Tibial artery (tissue), 4 donors: ENCODE measurements around the gene RAP1GAP.

Experiments used
- DNase-seq, 2 donors: peaks; one replicate each; pipeline ENCODE4 v3.0.0-alpha.2; 2019
- H3K27ac ChIP-seq, 2 donors: fragments of 200-600 bp; sonication (generic) in 1 of 2; 1 replicate in 1 of 2; 2 replicates in 1 of 2; pipeline ENCODE4 v1.5.1; 2018 to 2019; ENCODE audit warnings: mild to moderate bottlenecking in 1 of 2
- H3K27me3 ChIP-seq, 2 donors: fragments of 200-600 bp; sonication (generic) in 1 of 2; one replicate each; pipeline versions ENCODE4 v1.5.1 to v1.6.0; 2016 to 2019
- H3K36me3 ChIP-seq, 3 donors: fragments of 200-600 bp; sonication (generic) in 2 of 3; one replicate each; pipeline ENCODE4 v1.5.1; 2016 to 2019; ENCODE audit warnings: mild to moderate bottlenecking in 2 of 3
- H3K4me1 ChIP-seq, 4 donors: fragments of 200-600 bp; sonication (generic) in 2 of 4; 1 replicate in 3 of 4; 2 replicates in 1 of 4; pipeline ENCODE4 v1.5.1; 2016 to 2019
- H3K4me3 ChIP-seq, 2 donors: fragments of 200-600 bp; sonication (generic) in 1 of 2; 1 replicate in 1 of 2; 2 replicates in 1 of 2; pipeline ENCODE4 v1.5.1; 2018 to 2019; ENCODE audit warnings: mild to moderate bottlenecking in 2 of 2
- H3K9me3 ChIP-seq, 3 donors: fragments of 200-600 bp; sonication (generic) in 1 of 3; one replicate each; pipeline ENCODE4 v1.5.1; 2016 to 2019
- CTCF ChIP-seq, 2 experiments: fragments of 200-600 bp in 1 of 2; fragments of 450-650 bp in 1 of 2; IDR thresholded peaks; one replicate each; pipeline ENCODE4 v1.5.1; 2017 to 2019; ENCODE audit warnings: antibody characterized with exemption in 2 of 2, mild to moderate bottlenecking in 1 of 2, moderate library complexity in 1 of 2
- intact Hi-C: fragments of 100-400 bp; cut with DNase I; formaldehyde crosslinking; loops from one replicate; pipeline ENCODE4 v1.15.0; 2023; ENCODE audit warnings: low total_unique reads

The RAP1GAP gene

DNA sequence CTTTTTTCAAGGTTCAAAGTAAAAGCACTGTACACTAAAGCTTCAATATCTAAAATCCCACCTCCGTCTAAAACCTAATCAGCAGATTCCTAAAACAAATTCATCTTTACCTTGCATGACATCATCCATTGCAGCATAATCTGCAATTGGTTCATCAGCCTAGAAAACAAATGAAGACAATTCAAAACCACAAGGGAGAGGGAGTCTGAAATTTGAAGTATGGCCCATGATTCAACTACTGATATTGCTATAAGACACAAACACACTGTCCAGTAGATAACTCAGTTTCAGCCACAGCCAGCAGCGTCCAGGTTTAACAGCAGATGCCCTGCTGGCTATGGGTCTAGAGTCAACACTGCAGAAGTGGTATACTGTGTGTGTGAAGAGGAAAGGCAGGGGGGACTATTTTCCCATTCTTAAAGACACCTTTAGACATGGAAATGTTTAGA is 17.9 kb upstream of the RAP1GAP start:
- H3K4me3 ChIP-seq, result no peak overlapping the region
- no peak for DNase-seq
- peaks cover 66 to 92% (median 83%) of the 10 kb centered on the region in 3 donors for H3K36me3 ChIP-seq
- no peaks in the 10 kb centered on the region for H3K4me1 ChIP-seq
- TF ChIP-seq CTCF (IDR thresholded peaks at IDR 0.05), result no peak
- H3K9me3 ChIP-seq, result no peaks in the 10 kb centered on the region
- no peaks in the 10 kb centered on the region for H3K27me3 ChIP-seq
- H3K27ac ChIP-seq, result no peak overlapping the region
- intact Hi-C loops, result no loop called here

DNA sequence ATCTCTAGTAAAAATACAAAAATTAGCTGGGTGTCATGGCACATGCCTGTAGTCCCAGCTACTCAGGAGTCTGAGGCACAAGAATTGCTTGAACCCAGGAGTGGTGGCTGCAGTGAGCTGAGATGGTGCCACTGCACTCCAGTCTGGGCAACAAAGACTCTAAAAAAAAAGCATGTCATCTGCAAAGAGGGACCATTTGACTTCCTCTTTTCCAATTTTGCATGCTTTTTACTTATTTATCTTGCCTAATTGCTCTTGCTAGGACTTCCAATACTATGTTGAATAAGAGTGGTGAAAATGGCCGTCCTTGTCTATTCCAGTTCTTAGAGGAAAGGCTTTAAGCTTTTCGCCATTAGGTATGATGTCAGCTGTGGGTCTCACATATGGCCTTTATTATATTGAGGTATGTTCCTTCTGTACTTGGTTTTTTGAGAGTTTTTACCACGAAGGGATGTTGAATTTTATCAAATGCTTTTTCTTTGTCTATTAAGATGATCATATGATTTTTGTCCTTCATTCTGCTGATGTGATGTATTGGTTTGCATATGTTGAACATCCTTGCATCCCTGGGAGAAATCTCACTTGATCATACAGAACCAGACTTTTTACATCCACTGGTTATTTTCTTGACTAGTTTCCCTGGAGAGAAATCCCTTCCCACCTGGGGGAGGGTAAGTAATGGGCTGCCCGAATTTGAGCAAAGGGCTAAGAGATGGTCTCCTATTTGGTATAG is 17.0 kb upstream of the RAP1GAP start:
- intact Hi-C loops, result no loop called here
- H3K4me3 ChIP-seq, result no peak overlapping the region
- no peak overlapping the region for H3K27ac ChIP-seq
- TF ChIP-seq CTCF (IDR thresholded peaks at IDR 0.05), result no peak
- DNase-seq, result no peak
- H3K9me3 ChIP-seq, result no peaks in the 10 kb centered on the region
- peaks cover 57 to 86% (median 84%) of the 10 kb centered on the region in 3 donors for H3K36me3 ChIP-seq
- H3K4me1 ChIP-seq, result no peaks in the 10 kb centered on the region
- no peaks in the 10 kb centered on the region for H3K27me3 ChIP-seq

GRCh38 chr1:21681426-21681825 is 12.3 kb upstream of the RAP1GAP start:
- H3K27ac ChIP-seq, result no peak overlapping the region
- no peaks in the 10 kb centered on the region for H3K27me3 ChIP-seq
- H3K9me3 ChIP-seq, result no peaks in the 10 kb centered on the region
- TF ChIP-seq CTCF (IDR thresholded peaks at IDR 0.05), result no peak
- peaks cover 34 to 81% (median 56%) of the 10 kb centered on the region in 3 donors for H3K36me3 ChIP-seq
- DNase-seq, result no peak
- intact Hi-C loops, result no loop called here
- no peak overlapping the region for H3K4me3 ChIP-seq
- no peaks in the 10 kb centered on the region for H3K4me1 ChIP-seq

GRCh38 chr1:21680918-21681317 is 11.8 kb upstream of the RAP1GAP start:
- peaks cover 29 to 76% (median 51%) of the 10 kb centered on the region in 3 donors for H3K36me3 ChIP-seq
- intact Hi-C loops, result no loop called here
- DNase-seq, result no peak
- H3K27ac ChIP-seq, result no peak overlapping the region
- H3K4me3 ChIP-seq, result no peak overlapping the region
- TF ChIP-seq CTCF (IDR thresholded peaks at IDR 0.05), result no peak
- H3K4me1 ChIP-seq, result no peaks in the 10 kb centered on the region
- no peaks in the 10 kb centered on the region for H3K9me3 ChIP-seq
- no peaks in the 10 kb centered on the region for H3K27me3 ChIP-seq

- DNase-seq, result no peak
- intact Hi-C loops, result no loop called here
- Histone ChIP-seq H3K27me3 (no peaks in the 10 kb centered on the region), H3K27ac (no peak overlapping the region), H3K9me3 (no peaks in the 10 kb centered on the region), H3K4me1 (no peaks in the 10 kb centered on the region), H3K4me3 (no peak overlapping the region), H3K36me3 (peaks cover 24 to 71% (median 46%) of the 10 kb centered on the region in 3 donors)
- TF ChIP-seq CTCF (IDR thresholded peaks at IDR 0.05), result no peak
Measured at GRCh38 chr1:21680381-21680780, 11.2 kb upstream of the RAP1GAP start.
